ENCODE results near the gene PIWIL1.

GRCh38 chr12:130316251-130316650 lies 21.4 kb upstream of the PIWIL1 start:
- TF ChIP-seq, protein P1, sequence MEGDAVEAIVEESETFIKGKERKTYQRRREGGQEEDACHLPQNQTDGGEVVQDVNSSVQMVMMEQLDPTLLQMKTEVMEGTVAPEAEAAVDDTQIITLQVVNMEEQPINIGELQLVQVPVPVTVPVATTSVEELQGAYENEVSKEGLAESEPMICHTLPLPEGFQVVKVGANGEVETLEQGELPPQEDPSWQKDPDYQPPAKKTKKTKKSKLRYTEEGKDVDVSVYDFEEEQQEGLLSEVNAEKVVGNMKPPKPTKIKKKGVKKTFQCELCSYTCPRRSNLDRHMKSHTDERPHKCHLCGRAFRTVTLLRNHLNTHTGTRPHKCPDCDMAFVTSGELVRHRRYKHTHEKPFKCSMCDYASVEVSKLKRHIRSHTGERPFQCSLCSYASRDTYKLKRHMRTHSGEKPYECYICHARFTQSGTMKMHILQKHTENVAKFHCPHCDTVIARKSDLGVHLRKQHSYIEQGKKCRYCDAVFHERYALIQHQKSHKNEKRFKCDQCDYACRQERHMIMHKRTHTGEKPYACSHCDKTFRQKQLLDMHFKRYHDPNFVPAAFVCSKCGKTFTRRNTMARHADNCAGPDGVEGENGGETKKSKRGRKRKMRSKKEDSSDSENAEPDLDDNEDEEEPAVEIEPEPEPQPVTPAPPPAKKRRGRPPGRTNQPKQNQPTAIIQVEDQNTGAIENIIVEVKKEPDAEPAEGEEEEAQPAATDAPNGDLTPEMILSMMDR (conservative IDR thresholded peaks at IDR 0.05 in 1 of 2, IDR thresholded peaks at IDR 0.05 in 1 of 2; ENCODE audit: extremely low read depth in 1 of 2, insufficient read depth in 1 of 2, low read depth in 1 of 2, low read length in 2 of 2) = no peak
- TF ChIP-seq EZH2 (IDR thresholded peaks at IDR 0.05; ENCODE audit: borderline replicate concordance, low read length) = no peak
